ENCODE measurements around the gene SEPHS2. TPM values are rescaled to one million over a fixed set of nuclear protein-coding genes. Genes with fewer than 3 reads are reported as not detected.

Gene SEPHS2
- total RNA-seq, 2 experiments from 2014 or later: 37.8 to 56.0 TPM

DNA sequence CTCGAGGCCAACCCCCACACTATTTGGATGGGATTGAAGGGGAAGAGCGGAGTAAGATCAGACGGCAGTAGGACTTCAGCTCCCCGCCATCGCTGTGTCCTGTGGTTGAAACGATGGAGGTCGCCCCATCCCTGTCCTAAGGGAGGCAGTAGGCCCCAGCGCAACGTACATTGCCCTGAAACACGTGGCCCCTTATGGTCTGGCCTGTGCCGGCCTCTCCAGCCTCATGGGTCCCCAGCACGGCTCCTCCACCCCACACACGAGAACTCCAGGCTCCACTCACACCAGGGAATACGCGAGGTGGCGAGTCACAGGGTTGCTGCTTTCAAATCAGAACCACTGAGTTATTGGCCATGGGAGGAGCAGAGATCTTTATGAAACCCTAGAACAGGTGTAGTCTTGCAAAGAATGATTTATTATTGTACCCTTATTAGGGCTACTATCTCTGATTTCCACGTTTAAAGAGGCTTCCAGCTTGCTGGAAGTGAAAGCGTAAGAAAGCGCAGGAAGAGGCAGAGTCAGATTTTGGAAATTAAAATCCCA, 15.2 kb downstream of the SEPHS2 start:
- DNase-seq (no peak), ATAC-seq (peak; percentile 20)
- no peaks in the 10 kb centered on the region for H3K9me3 Mint-ChIP-seq (ENCODE audit: low read depth)
- ChIA-PET POLR2A (interaction anchor here (0.9 to 1.5 kb wide), 24 partner anchors 11 to 267 kb away, joined by 3 to 16 read pairs (median 4); partner anchors contain the start of genes CD2BP2, ITGAL, PRR14 and SEPTIN1), CTCF (interaction anchor here (0.6 to 5.6 kb wide), 41 partner anchors 9 to 338 kb away, joined by 3 to 56 read pairs (median 6); partner anchors contain the start of genes ITGAL, PRR14, SEPHS2 and SEPTIN1)
- H3K27ac Mint-ChIP-seq: no peak overlapping the region
- peaks cover 34% of the 10 kb centered on the region for H3K4me1 Mint-ChIP-seq
- peaks cover 27% of the 10 kb centered on the region for H3K36me3 Mint-ChIP-seq (ENCODE audit: low read depth)
- H3K4me3 Mint-ChIP-seq: no peak overlapping the region
- no peaks in the 10 kb centered on the region for H3K27me3 Mint-ChIP-seq
- intact Hi-C loops (cut with DNase I, micrococcal nuclease): loop anchor here (1.0 to 5.0 kb wide), 23 partner anchors 15 to 228 kb away; partner anchors contain the start of genes FBRS (in 2 of the 2), SEPHS2 (in 2 of the 2), ITGAL (in 1 of the 2) and PRR14 (in 1 of the 2)

DNA sequence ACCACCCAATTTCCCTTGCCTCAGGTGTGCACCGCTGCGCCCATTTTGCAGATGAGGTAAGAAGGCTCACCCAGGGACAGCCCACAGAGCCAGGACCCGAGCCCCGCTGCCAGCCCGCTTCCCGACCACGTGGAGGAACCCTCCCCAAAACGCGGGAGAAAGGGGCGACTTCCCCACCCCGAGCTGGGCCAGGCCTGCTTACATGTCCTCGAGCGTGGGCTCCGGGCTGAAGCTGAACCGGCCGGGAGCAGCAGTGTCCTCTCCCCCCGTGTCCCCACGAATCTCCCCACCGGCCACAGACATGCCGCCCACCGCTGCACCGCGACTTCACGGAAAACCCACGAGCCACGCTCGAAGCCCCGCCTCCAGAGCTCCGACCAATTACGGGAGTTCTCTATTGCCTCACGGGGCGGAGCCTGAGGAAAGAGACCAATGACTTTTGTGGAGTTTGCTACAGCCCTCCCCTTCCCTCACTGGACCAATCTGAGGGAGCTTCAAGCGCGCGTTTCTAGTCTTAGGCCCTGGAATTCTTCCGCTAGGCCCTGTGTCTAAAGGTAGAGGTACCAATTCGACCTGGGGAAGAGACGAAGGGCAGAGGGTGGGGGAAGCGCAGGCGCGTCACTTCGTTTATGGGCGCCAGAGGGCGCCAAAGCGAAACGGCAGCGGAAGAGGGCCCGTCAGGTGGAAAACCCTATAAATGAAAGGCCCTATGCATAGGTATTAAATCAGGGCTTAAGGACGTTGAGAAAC, 15.8 kb downstream of the SEPHS2 start, which contains the start of gene DCTPP1:
Gene DCTPP1, minus strand, starts transcription at position 353 of the 750 bp plus-strand sequence. Its CDS starts 50 bp downstream, at position 303.
- peak; percentile 96 for ATAC-seq
- no peak within 1 kb of the TSS for H3K4me3 Mint-ChIP-seq
- H3K4me1 Mint-ChIP-seq: peaks cover 31% of the 10 kb centered on the region
- intact Hi-C loops (cut with DNase I, micrococcal nuclease): loop anchor here (1.0 to 5.0 kb wide), 23 partner anchors 15 to 229 kb away; partner anchors contain the start of genes FBRS (in 2 of the 2), SEPHS2 (in 2 of the 2), ITGAL (in 1 of the 2) and PRR14 (in 1 of the 2)
- no peak within 1 kb of the TSS for H3K27ac Mint-ChIP-seq
- peak; percentile 97 for DNase-seq
- CTCF ChIA-PET: interaction anchor here (0.6 to 5.6 kb wide), 54 partner anchors 9 to 337 kb away, joined by 3 to 56 read pairs (median 5); partner anchors contain the start of genes ITGAL, PRR14, SEPHS2 and SEPTIN1
- POLR2A ChIA-PET: interaction anchor here (0.6 to 1.5 kb wide), 30 partner anchors 10 to 712 kb away, joined by 3 to 16 read pairs (median 4); partner anchors contain the start of genes CD2BP2, ITGAL, PRR14 and SEPTIN1
- H3K36me3 Mint-ChIP-seq (ENCODE audit: low read depth): peaks cover 27% of the 10 kb centered on the region
- H3K9me3 Mint-ChIP-seq (ENCODE audit: low read depth): no peaks in the 10 kb centered on the region
- no peaks in the 10 kb centered on the region for H3K27me3 Mint-ChIP-seq

- Mint-ChIP-seq H3K36me3 (ENCODE audit: low read depth) (peaks cover 31% of the 10 kb centered on the region), H3K4me3 (no peak overlapping the region), H3K4me1 (peaks cover 26% of the 10 kb centered on the region), H3K27ac (no peak overlapping the region), H3K27me3 (no peaks in the 10 kb centered on the region), H3K9me3 (ENCODE audit: low read depth) (no peaks in the 10 kb centered on the region)
- intact Hi-C loops (cut with DNase I, micrococcal nuclease): no loop called here
- DNase-seq: no peak
- ATAC-seq: no peak
- CTCF ChIA-PET: interaction anchor here (0.7 to 5.6 kb wide), 50 partner anchors 10 to 268 kb away, joined by 3 to 56 read pairs (median 6); partner anchors contain the start of genes ITGAL, PRR14, SEPHS2 and SEPTIN1
- POLR2A ChIA-PET: interaction anchor here (0.6 to 1.5 kb wide), 30 partner anchors 9 to 713 kb away, joined by 3 to 16 read pairs (median 4); partner anchors contain the start of genes CD2BP2, ITGAL, PRR14 and SEPTIN1
These were observed 16.3 kb downstream of the SEPHS2 start for GRCh38 chr16:30429418-30429677.

DNA sequence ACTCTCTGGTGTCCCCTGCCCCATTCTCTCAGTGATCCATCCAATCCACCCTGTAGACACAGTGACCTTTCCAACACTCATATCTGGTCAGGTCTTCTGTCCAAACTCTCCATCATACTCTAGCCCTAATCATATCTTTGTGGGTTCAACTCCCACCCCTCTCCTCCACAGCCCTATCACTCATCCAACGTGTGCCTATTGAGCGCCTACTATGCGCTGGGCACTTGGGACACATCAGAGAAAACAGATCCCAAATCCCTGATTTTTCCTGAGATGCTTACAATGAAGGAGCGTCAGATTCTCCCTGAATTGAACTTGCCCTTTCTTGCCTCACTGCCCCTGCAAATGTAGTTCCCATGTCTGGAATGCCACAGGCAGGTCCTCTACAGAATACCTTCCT, 17.6 kb downstream of the SEPHS2 start:
- Mint-ChIP-seq H3K4me3 (no peak overlapping the region), H3K27me3 (no peaks in the 10 kb centered on the region), H3K27ac (peak overlapping the region; percentile 78), H3K4me1 (peaks cover 18% of the 10 kb centered on the region), H3K9me3 (ENCODE audit: low read depth) (no peaks in the 10 kb centered on the region), H3K36me3 (ENCODE audit: low read depth) (peaks cover 41% of the 10 kb centered on the region)
- DNase-seq (no peak), ATAC-seq (no peak)
- POLR2A ChIA-PET: no interaction called here
- CTCF ChIA-PET: interaction anchor here (0.6 to 5.6 kb wide), 2 partner anchors 9 to 16 kb away, joined by 3 to 56 read pairs; no protein-coding TSS in a partner anchor
- intact Hi-C loops (cut with DNase I, micrococcal nuclease): no loop called here

DNA sequence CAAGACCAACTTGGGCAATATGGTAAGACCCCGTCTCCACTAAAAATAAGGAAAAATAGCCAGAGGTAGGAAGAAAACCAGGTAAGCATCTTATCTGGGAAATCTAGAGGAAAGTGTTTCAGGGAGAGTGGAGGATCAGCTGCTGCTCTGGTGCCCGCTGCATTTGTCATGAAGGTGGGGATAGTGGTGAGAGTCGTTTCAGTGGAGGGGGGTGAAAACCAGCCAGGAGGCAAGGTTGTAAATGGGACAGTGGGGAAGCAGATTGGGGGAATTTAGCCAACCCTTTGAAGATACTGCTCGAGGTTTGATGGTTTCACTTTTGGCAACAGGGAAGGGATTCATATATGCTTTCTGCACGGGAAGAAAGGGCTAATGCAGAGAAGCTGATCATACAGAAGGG, 24.7 kb downstream of the SEPHS2 start:
- Mint-ChIP-seq H3K4me3 (no peak overlapping the region), H3K27me3 (no peaks in the 10 kb centered on the region), H3K36me3 (ENCODE audit: low read depth) (peaks cover 50% of the 10 kb centered on the region), H3K4me1 (peaks cover 22% of the 10 kb centered on the region), H3K9me3 (ENCODE audit: low read depth) (no peaks in the 10 kb centered on the region), H3K27ac (no peak overlapping the region)
- intact Hi-C loops (cut with DNase I, micrococcal nuclease): no loop called here
- CTCF ChIA-PET: interaction anchor here (4.3 kb wide), 1 partner anchor 9 kb away, joined by 56 read pairs; the partner anchor contains the start of gene DCTPP1
- DNase-seq: no peak
- POLR2A ChIA-PET: interaction anchor here (2.5 kb wide), 1 partner anchor 9 kb away, joined by 9 read pairs; the partner anchor contains the start of gene DCTPP1
- no peak for ATAC-seq

GRCh38 chr16:30418350-30419181, 27.1 kb downstream of the SEPHS2 start:
- POLR2A ChIA-PET: interaction anchor here (0.7 to 2.5 kb wide), 12 partner anchors 9 to 235 kb away, joined by 3 to 14 read pairs (median 6); partner anchors contain the start of genes CORO1A, DCTPP1, ITGAL and SEPTIN1

GRCh38 chr16:30417529-30418349, 27.9 kb downstream of the SEPHS2 start:
- H3K27me3 Mint-ChIP-seq: no peaks in the 10 kb centered on the region
- peak overlapping the region; percentile 49 for H3K4me3 Mint-ChIP-seq
- ChIA-PET POLR2A (interaction anchor here (0.7 to 1.6 kb wide), 12 partner anchors 9 to 234 kb away, joined by 3 to 14 read pairs (median 6); partner anchors contain the start of genes CORO1A, DCTPP1, ITGAL and SEPTIN1), CTCF (interaction anchor here (0.7 to 4.3 kb wide), 20 partner anchors 8 to 211 kb away, joined by 3 to 56 read pairs (median 4); partner anchors contain the start of genes DCTPP1, SEPTIN1, TBC1D10B and ZNF48)
- ATAC-seq (peak; percentile 92), DNase-seq (peak; percentile 94)
- H3K27ac Mint-ChIP-seq: no peak overlapping the region
- no peaks in the 10 kb centered on the region for H3K9me3 Mint-ChIP-seq (ENCODE audit: low read depth)
- peaks cover 31% of the 10 kb centered on the region for H3K4me1 Mint-ChIP-seq
- H3K36me3 Mint-ChIP-seq (ENCODE audit: low read depth): peaks cover 43% of the 10 kb centered on the region
- intact Hi-C loops (cut with DNase I, micrococcal nuclease): loop anchor here (1.0 to 2.0 kb wide), 3 partner anchors 22 to 281 kb away; partner anchors contain the start of genes ZNF48 (in 2 of the 2) and SRCAP (in 1 of the 2)

More at GRCh38 chr16:30418350-30419181, 27.1 kb downstream of the SEPHS2 start:
- ATAC-seq (no peak), DNase-seq (peak; percentile 31)
- CTCF ChIA-PET: interaction anchor here (0.7 to 4.3 kb wide), 18 partner anchors 9 to 210 kb away, joined by 3 to 56 read pairs (median 4); partner anchors contain the start of genes DCTPP1, TBC1D10B, ZNF48 and ZNF764
- Mint-ChIP-seq H3K9me3 (ENCODE audit: low read depth) (no peaks in the 10 kb centered on the region), H3K36me3 (ENCODE audit: low read depth) (peaks cover 43% of the 10 kb centered on the region), H3K4me3 (peak overlapping the region; percentile 49), H3K27ac (peak overlapping the region; percentile 69), H3K27me3 (no peaks in the 10 kb centered on the region), H3K4me1 (peaks cover 30% of the 10 kb centered on the region)
- intact Hi-C loops (cut with DNase I, micrococcal nuclease): loop anchor here in 1 of 2 experiments (1.0 kb wide), 1 partner anchor 117 kb away; no protein-coding TSS in a partner anchor

DNA sequence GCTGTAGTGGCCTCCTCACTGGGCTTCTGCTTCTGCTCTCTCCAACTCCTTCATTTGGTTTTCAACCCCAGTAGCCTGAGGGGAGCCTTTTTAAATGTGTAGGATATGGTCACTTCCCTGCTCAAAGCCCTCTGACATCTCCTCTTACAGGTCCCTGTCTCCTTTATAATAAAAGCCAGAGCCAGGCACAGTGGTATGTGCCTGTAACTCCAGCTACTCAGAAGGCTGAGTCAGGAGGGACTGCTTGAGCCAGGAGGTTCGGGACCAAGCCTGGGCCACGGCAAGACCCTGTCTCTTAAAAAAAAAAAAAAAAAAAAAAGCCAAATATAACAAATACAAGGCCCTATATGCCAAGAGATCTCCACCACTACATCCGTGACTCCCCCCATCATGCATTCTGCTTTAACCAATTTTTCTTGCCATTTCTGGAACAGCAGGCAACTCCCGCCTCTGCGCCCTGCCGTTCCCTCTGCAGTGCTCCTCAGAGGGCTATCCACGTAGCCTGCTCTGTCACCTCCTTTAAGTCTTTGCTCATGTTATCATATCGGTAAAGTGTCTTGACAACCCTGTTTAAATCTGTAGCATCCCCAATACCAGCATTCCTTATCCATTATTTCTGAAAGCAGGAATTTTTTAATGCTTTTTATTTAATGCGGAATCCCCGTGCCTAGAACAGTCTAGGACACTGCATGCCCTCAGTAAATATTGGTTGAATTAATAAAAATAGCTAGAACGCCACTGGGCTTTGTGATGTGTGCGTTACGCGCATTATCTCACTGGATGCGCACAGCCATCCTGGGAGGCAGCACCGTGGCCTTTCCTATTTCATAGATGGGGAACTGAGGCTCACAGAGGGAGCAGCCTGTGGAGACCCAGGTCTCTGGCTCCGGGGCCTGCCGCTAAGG, 28.8 kb downstream of the SEPHS2 start:
- no peak overlapping the region for H3K27ac Mint-ChIP-seq
- peaks cover 42% of the 10 kb centered on the region for H3K36me3 Mint-ChIP-seq (ENCODE audit: low read depth)
- peaks cover 35% of the 10 kb centered on the region for H3K4me1 Mint-ChIP-seq
- peak; percentile 6 for ATAC-seq
- no peaks in the 10 kb centered on the region for H3K27me3 Mint-ChIP-seq
- no peak for DNase-seq
- H3K9me3 Mint-ChIP-seq (ENCODE audit: low read depth): no peaks in the 10 kb centered on the region
- ChIA-PET POLR2A (interaction anchor here (0.9 to 1.6 kb wide), 11 partner anchors 8 to 233 kb away, joined by 3 to 14 read pairs (median 6); partner anchors contain the start of genes CORO1A, DCTPP1, ITGAL and SEPTIN1), CTCF (interaction anchor here (0.7 to 4.3 kb wide), 15 partner anchors 8 to 212 kb away, joined by 3 to 56 read pairs (median 5); partner anchors contain the start of genes DCTPP1, SEPTIN1, TBC1D10B and ZNF771)
- intact Hi-C loops (cut with DNase I, micrococcal nuclease): loop anchor here (1.0 to 2.0 kb wide), 2 partner anchors 22 to 282 kb away; partner anchors contain the start of genes ZNF48 (in 2 of the 2) and SRCAP (in 1 of the 2)
- peak overlapping the region; percentile 34 for H3K4me3 Mint-ChIP-seq
